Neural crest cell (in vitro differentiated cells): ENCODE results near the gene NBEAL2. TPM values are rescaled to one million over a fixed set of nuclear protein-coding genes. Genes with fewer than 3 reads are reported as not detected.

Experiments
- DNase-seq: peaks from one replicate; pipeline ENCODE4 v3.0.0; 2021; ENCODE audit warnings: low read depth, mixed read lengths, low spot score
- H3K27ac Mint-ChIP-seq: one replicate; pipeline ENCODE4 v1.8.0; 2021; ENCODE audit warnings: mild to moderate bottlenecking, mixed read lengths; ENCODE audit not compliant: unreplicated experiment
- H3K27me3 Mint-ChIP-seq: 2 replicates; pipeline ENCODE4 v1.8.0; 2021; ENCODE audit warnings: low read depth, mild to moderate bottlenecking, mixed read lengths
- H3K36me3 Mint-ChIP-seq: 2 replicates; pipeline ENCODE4 v1.8.0; 2021; ENCODE audit warnings: low read depth, mild to moderate bottlenecking, mixed read lengths
- H3K4me1 Mint-ChIP-seq: 2 replicates; pipeline ENCODE4 v1.8.0; 2021; ENCODE audit warnings: mixed read lengths
- H3K4me3 Mint-ChIP-seq: one replicate; pipeline ENCODE4 v1.8.0; 2021; ENCODE audit warnings: mild to moderate bottlenecking, mixed read lengths
- H3K9me3 Mint-ChIP-seq: 2 replicates; pipeline ENCODE4 v1.8.0; 2021; ENCODE audit warnings: mixed read lengths
- total RNA-seq: library from RNA; stranded (reverse); gene quantifications from 2 replicates; pipeline ENCODE4 v1.2.1, GENCODE V29; 2021
- TF ChIP-seq, protein P1 (sequence below): fragments of 200-600 bp; sonication (generic); conservative IDR thresholded peaks from 2 replicates; pipeline ENCODE4 v1.5.0; 2021; ENCODE audit warnings: antibody characterized with exemption, mild to moderate bottlenecking

NBEAL2 gene
- total RNA-seq, 1 donor from 2014 or later, result 25.2 TPM

GRCh38 chr3:47005212-47006144 is 26.0 kb downstream of the NBEAL2 start:
- no peaks in the 10 kb centered on the region for H3K9me3 Mint-ChIP-seq
- no peak for DNase-seq
- peak overlapping the region; percentile 45 for H3K4me3 Mint-ChIP-seq
- H3K27me3 Mint-ChIP-seq, result no peaks in the 10 kb centered on the region
- H3K4me1 Mint-ChIP-seq, result peaks cover 9% of the 10 kb centered on the region
- no peak overlapping the region for H3K27ac Mint-ChIP-seq
- TF ChIP-seq, protein P1, sequence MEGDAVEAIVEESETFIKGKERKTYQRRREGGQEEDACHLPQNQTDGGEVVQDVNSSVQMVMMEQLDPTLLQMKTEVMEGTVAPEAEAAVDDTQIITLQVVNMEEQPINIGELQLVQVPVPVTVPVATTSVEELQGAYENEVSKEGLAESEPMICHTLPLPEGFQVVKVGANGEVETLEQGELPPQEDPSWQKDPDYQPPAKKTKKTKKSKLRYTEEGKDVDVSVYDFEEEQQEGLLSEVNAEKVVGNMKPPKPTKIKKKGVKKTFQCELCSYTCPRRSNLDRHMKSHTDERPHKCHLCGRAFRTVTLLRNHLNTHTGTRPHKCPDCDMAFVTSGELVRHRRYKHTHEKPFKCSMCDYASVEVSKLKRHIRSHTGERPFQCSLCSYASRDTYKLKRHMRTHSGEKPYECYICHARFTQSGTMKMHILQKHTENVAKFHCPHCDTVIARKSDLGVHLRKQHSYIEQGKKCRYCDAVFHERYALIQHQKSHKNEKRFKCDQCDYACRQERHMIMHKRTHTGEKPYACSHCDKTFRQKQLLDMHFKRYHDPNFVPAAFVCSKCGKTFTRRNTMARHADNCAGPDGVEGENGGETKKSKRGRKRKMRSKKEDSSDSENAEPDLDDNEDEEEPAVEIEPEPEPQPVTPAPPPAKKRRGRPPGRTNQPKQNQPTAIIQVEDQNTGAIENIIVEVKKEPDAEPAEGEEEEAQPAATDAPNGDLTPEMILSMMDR, result no peak
- no peaks in the 10 kb centered on the region for H3K36me3 Mint-ChIP-seq

DNA sequence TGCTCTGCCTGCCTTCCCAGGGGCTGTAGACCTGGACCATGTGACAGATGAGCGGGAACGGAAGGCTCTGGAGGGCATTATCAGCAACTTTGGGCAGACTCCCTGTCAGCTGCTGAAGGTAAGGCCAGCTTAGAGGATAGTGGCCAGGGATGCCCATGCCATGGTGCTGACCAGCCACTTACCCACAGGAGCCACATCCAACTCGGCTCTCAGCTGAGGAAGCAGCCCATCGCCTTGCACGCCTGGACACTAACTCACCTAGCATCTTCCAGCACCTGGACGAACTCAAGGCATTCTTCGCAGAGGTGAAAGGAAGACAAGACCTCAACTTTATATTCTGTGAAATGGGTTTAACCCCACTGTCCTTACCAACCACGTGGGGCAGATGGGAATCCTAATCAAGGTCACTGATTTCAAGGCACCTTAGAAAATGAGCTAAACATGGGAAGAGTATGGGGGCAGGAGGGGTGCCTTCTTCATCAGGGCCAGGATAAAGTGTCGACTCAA is 26.7 kb downstream of the NBEAL2 start:
- Mint-ChIP-seq H3K9me3 (no peaks in the 10 kb centered on the region), H3K36me3 (no peaks in the 10 kb centered on the region), H3K4me1 (peaks cover 12% of the 10 kb centered on the region), H3K4me3 (peak overlapping the region; percentile 45), H3K27me3 (no peaks in the 10 kb centered on the region), H3K27ac (no peak overlapping the region)
- TF ChIP-seq, protein P1, result no peak
- no peak for DNase-seq

GRCh38 chr3:47007001-47007400 is 27.5 kb downstream of the NBEAL2 start:
- H3K4me1 Mint-ChIP-seq, result peaks cover 12% of the 10 kb centered on the region
- no peak for DNase-seq
- H3K27ac Mint-ChIP-seq, result no peak overlapping the region
- H3K36me3 Mint-ChIP-seq, result no peaks in the 10 kb centered on the region
- H3K27me3 Mint-ChIP-seq, result no peaks in the 10 kb centered on the region
- no peak overlapping the region for H3K4me3 Mint-ChIP-seq
- H3K9me3 Mint-ChIP-seq, result no peaks in the 10 kb centered on the region
- TF ChIP-seq, protein P1, result no peak

GRCh38 chr3:47007482-47008233 is 28.2 kb downstream of the NBEAL2 start:
- H3K9me3 Mint-ChIP-seq, result no peaks in the 10 kb centered on the region
- TF ChIP-seq, protein P1, result no peak
- H3K27ac Mint-ChIP-seq, result no peak overlapping the region
- no peak overlapping the region for H3K4me3 Mint-ChIP-seq
- no peaks in the 10 kb centered on the region for H3K27me3 Mint-ChIP-seq
- H3K4me1 Mint-ChIP-seq, result peaks cover 12% of the 10 kb centered on the region
- no peaks in the 10 kb centered on the region for H3K36me3 Mint-ChIP-seq
- no peak for DNase-seq

GRCh38 chr3:47008234-47008796 is 28.8 kb downstream of the NBEAL2 start:
- H3K4me1 Mint-ChIP-seq, result peaks cover 12% of the 10 kb centered on the region
- H3K9me3 Mint-ChIP-seq, result no peaks in the 10 kb centered on the region
- no peak for DNase-seq
- H3K27ac Mint-ChIP-seq, result no peak overlapping the region
- no peaks in the 10 kb centered on the region for H3K27me3 Mint-ChIP-seq
- TF ChIP-seq, protein P1, result no peak
- H3K4me3 Mint-ChIP-seq, result peak overlapping the region; percentile 82
- no peaks in the 10 kb centered on the region for H3K36me3 Mint-ChIP-seq
